Kasumi-1 (cell line): ENCODE data around the gene CBFA2T3.

Experiments
- DNase-seq, 2 experiments: peaks; one replicate each; lab custom pipeline; 2025; lab: John Stamatoyannopoulos, UW

Gene CBFA2T3

DNA sequence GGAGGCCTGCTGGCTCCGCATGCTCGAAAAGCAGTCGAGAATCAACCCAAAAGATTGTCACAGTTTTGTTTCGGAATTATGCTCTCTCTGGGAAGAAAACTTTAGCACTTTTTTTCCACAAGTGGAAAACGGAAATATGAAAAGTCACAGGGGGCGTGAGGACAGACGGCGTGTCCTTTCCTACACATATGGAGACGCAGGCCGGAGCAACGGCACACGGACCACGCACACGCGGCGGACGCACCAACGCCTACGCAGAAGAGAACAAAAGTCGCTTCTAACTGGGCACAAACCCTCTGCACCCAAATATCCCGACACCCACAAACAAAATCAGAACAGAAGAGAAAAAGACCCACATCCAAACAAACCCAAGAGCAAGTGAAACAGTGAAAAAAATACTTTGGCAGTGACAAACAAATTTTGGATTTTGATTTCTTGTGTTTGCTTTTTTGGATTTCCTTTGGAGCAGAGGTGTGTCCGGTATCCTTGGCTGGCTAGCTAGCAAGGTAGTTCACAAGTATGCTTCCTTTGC, 101.2 kb downstream of the CBFA2T3 start:
- DNase-seq: no peak

DNA sequence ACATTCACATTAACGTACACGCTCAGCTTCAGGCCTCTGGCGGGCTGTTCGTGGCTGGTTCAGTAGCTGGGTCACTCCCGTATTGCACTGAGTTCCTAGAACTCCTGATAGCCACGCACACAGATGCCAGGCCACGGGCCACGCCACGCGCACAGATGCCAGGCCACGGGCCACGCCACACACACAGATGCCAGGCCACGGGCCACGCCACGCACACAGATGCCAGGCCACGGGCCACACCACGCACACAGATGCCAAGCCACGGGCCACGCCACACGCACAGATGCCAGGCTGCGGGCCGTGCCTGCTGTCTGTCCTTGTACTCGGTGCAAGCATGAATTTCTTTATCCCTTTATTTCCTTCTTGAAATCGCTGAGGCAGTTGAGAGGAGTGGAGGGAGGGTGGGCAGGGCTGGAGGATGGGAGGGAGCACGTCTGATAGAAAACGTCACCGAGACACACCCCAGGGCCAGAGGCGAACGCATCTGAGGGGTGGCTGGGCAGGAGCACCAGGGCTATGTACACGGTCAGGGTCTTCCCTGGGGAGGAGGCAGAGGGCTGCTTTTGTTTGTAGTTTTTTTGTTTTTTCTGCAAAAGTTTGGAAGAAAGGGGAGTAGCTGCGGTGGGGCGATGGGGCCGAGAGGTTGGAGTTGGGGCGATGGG, 101.9 kb downstream of the CBFA2T3 start:
- DNase-seq: no peak

DNA sequence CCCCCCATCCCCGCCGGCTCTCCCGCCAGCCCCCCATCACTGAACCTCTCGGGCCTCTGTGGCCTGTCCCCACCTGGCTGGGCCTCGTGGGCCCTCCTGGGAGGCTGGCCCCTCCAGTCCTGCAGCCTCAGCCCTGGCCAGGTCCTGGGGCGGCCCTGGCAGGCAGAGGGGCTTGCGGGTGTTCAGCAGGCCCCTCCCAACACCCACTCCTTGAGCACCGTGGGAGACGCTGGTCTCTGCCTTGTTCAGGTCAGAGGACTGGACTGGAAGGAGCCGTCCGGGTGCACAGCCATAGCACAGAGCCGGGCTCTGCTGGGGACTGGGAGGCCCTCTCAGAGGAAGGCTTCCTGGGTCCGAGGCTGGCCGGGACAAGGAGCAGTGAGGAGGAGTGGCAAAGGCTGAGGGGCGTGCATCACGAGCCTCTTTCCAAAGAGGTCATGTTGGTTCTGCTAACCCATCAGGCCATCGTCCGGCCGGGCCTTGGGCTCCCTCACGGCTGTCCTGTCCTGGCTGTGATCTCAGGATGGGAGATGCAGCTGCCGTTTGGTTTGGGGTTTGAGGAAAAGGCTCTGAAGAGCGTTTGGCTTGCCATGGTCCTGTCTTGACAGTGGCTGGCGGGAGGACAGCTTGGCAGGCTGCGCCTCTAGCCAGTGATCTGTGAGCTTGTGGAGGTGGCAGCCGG, 104.2 kb downstream of the CBFA2T3 start:
- no peak for DNase-seq

DNA sequence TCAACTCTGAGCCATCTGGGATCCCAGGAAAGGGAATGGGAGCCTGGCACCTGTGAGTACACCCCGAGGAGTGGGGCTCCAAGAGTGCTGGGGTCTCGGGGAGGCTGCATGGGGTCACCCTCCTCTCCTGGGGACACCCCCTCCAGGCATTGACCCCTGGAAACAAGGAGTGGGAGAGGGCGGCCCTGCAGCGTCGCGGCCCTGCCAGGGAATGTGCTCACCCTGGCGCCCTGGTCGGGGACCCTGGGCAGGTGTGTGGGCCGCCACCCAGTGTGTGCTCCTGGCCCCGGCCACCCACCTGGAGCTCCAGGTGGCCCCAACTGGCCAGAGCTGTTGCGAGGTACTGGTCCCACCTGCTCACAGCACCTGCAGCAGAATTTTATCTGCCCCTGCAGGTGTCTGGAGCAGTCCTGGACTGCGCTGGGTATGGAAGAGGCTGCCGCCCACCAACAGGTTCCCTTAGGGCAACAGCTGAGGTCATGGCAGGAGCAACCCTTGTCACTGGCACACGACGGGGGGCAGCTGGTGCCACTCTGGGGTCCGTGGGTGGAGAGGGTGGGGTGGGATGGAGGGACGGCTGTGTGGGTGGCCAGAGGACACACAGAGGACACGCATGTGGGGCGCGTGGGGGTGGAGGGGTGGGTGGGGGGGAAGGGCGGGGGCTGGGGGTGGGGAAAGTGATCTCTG, 105.1 kb downstream of the CBFA2T3 start:
- no peak for DNase-seq

DNA sequence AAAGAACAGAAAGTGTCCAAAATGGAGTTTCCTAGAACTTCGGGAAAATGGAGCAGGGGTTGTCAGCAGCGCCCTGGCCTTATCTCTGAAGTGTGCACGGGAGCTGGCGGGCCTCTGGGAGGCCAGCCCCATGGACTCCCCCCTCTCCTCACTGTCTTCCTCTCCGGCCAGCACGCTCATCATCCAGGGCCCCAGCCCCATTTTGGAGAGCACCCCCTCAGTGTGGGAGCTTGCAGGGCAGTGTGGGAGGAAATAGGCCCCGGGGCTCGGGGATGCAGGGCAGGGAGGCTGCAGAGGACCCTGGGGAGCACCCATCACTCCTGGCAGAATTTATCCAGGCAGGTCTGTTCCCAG, 105.7 kb downstream of the CBFA2T3 start:
- DNase-seq: no peak

DNA sequence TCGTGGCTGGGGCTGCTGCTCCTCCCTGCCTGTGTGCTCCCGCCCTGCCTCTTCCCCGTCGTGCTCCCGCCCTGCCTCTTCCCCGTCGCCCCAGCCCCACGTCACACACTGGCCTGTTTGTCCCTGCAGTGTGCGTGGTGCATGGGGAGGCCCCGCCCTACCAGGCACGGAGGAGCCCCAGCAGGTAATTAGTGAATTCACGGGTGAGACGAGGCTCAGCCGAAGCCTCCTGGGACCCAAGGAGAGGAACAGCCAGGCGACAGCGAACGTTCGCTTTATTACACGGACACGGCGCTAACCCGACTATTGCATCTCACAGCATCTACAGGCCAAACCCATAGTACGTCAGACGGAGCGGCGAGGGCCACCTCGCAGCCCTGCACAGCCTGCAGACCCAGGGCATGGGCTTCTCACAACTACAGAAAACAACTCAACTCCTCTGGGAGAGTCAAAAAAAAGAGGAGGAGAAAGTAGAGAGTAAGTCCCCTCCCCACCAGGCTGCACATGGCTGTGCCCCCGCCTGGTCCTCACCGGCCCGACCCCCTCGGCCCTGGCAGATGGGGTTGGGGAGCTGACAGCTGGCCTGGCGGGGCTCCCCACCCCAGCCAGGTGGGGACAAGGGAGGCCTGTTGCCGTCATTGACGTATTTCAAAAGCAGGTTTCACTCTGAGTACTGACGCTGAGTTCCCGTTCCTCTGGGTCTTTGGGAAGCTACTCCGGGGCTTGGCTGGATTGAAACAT, 106.2 kb downstream of the CBFA2T3 start:
- DNase-seq: no peak

DNA sequence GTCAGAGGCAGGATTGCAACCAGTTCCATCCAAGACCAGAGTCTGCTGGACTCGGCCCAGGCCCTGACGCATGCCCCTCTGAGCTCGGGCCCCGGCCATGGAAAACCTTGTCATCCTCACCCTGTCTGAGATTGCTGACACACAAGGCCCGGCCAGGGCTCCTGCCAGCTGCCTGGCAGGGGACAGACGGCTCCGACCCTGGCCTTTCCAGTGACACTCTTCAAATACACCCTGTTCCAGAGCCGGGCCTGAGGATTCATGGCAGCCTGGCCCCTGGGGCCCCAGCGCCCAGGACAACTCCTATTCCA, 107.4 kb downstream of the CBFA2T3 start:
- DNase-seq: no peak

DNA sequence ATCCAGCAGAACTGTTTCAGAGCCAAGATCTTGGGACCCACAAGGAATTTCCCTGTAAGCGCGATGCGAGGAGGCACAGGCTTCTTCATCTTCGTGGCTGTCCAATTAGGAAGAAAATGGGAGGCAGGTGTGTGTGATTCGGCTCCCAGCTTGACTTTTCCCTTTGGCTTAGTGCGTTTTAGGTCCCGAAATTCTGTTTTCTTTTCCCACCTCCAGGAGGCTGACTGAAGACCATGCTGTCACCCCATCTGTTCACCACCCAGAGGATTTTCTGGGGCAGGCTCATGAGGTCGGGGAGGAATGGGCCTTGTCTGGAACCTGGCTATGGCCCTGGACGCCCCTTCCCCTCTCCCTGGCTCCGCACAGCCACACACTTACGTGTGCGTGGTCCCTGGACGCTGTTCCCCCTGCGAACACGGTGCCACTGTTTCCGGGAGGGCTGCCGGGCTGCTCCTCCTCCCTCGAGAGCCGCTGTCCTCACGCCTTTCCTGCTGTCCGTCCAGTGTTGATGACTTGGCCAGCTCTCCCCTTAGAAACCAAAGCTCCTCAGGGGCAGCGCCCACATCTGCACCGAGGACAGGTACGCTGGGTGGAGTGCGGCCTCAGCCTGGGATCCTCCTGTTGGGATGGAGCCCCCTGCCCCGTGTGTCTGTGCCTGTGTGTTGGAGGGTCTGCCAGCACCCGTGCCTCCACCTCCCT, 107.9 kb downstream of the CBFA2T3 start:
- no peak for DNase-seq

DNA sequence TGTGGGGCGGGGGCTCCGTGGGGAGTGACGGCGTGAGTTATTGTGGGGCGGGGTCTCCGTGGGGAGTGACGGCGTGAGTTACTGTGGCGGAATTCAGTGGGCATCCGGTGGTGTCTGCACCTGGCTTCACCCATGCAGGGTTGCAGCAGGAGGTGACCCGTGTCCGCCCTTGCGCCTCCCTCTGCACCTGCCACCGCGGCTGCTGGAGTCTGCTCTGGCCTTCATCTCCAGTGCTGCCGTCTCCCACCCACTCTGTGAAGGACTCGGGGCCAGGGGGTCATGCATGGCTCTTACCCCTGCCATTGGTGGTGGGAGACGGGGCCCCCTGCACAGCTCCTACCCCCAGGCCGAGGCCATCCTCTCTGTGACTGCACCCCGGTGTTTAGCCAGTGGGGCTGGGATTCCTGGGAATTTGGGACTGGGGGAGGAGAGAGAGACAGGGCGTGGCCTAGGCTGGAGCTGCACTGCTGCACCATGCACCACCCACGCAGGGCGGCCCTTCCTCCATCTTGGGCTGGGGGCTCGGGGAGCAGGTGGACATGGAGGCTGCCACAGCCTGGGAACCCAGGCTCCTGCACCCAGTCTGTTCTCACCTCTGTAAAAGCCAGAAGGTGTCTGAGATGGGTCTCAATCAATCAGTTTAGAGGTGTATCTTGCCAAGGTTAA, 109.3 kb downstream of the CBFA2T3 start:
- DNase-seq: no peak

DNA sequence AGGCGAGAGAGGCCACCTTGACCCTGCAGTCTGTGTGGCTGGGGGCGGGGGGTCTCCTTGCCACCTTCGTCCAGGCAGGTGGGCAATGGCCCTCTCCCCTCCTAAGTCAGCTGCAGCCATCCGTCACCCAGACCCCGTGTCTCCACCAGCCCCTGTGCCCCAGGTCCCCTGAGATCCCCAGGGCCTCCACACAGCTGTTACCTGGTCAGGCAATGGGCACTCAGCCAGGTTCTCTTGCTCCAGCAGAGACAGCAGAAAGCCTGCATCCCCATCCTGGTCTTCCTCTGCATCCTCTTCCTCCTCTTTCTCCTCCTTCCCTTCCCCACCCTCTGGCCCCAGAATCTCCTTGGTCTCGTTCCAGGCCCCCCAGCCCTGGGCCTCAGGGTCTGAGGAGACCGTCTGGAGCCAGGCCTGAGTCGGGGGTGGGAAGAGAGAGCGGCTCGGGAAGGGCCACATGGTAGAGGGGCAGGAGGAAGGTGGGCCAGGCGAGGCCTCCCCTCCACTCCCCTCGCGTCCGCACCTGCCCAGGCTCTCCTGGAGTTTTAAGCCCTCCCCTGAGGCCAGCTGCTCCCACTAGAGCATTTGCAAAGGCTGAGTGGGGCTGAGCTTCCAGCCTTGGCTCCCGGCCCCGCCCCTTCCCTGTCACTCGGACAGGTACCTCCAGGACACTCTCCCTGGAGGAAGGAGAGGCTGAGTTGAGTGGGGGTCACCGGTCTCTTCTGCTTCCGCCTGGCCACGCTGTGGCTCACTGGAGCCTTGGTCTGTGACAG, 110.7 kb downstream of the CBFA2T3 start, which contains the start of gene PABPN1L:
PABPN1L (minus strand) TSS at position 510 of the 770 bp plus-strand sequence; CDS start at position 456, 54 bp downstream.
- DNase-seq: no peak

DNA sequence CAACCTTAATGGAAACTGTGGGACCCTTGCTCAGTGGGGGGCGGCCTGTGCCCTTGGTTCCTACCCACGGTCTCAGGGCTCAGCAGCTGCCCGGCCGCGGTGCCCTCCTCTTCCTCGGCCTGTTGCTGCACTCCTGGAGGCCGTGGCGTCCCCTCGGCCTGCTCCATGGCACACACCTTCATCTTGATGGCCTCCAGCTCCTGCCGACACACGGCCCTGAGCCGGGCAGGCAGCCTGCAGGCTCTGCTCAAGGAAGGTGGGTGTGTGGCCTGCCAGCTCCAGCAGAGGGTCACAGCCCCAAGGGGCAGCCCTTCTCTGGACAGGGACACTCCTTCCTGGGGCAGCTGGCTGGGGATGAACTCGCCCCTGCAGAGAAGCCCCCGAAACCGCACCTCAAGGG, 111.3 kb downstream of the CBFA2T3 start:
- DNase-seq: no peak

DNA sequence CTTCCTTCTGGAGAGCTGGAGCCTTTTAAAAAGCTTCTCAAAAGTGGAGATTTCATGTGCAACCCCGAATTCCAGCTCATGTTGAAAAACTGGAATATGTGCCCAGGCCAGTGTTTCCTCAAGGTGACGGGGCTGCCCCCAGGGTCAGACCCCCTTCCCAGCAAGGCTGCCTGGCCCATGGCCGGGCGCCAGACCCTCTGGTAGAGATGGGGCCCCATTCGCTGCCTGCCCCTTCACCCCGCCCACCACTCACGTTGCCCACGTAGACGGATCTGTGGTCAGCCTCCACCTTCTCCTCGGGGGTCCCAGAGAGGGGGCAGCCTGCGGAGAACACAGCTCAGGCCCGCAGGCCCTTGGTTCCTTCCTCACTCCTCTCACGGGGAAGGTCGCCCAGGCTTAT, 111.7 kb downstream of the CBFA2T3 start:
- no peak for DNase-seq

DNA sequence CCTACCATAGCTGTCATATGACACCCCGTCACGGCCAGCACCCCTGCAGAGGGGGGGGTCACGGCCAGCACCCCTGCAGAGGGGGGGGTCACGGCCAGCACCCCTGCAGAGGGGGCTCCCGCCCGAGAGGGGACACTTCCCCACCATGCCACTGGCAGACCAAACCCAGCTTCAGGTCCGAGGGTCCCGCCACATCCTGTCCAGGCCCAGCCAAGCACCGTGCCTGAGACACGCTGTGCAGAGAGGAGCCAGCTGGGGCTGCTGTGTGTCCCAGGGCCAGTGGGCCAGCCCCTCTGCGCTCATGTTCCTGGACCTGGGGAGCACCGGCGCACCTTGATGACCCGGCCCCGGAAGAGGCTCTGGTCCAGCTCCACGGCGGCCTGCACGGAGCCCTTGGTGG, 112.5 kb downstream of the CBFA2T3 start:
- no peak for DNase-seq

DNA sequence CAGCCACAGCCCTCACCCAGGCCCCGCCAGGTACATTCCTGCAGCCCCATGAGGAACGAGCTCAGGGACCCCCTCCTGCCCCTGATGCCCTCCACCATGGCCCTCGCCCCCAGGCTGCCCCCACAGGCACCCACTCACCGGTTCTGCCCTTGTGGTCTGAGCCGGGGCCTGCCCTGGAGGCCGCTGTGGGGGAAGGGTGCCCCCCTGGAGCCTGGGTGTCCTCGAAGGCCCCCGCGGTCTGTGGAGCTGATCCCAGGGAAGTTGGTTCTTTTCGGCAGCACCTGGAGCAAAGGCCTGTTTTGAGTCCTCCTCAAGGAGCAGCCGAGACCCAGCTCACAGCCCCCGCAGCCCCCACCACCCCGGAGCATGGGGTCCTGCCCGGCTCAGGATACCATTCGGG, 112.9 kb downstream of the CBFA2T3 start:
- no peak for DNase-seq

DNA sequence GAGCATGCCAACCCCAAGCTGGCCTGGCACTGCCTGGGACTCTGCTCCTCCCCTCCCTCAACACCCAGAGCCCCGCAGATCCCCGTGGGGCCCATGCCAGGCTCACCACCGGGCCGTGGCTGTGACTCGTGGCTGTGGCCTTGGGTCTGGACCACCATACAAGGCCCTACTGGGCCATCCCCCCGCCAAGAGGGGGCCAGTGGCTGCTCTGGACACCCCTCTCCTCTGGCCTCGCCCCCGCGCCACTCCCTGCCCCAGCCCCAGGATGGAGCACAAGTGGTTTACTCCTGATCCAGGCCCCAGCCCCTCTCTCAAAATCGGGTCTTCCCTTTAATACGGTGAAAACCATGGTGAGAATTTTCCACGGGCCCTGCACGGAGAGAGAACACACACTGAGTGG, 113.6 kb downstream of the CBFA2T3 start:
- DNase-seq: no peak

DNA sequence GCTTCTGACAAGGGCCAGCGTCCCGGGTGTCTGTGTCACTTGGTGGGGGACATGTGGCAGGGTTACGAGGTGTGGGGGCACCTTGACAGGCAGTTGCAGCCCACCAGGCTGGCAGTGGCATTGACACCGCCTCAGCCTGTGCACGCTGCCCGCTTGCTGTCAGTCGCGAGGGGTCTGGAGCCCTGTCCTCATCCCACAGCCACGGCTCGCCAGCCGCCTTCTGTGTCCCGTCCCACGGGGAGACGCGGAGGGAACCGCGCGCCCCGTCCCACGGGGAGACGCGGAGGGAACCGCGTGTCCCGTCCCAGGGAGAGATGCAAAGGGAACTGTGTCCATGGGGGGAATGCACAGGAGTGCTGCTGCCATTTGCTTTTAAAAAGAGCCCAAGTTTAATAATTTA, 114.0 kb downstream of the CBFA2T3 start:
- DNase-seq: no peak

DNA sequence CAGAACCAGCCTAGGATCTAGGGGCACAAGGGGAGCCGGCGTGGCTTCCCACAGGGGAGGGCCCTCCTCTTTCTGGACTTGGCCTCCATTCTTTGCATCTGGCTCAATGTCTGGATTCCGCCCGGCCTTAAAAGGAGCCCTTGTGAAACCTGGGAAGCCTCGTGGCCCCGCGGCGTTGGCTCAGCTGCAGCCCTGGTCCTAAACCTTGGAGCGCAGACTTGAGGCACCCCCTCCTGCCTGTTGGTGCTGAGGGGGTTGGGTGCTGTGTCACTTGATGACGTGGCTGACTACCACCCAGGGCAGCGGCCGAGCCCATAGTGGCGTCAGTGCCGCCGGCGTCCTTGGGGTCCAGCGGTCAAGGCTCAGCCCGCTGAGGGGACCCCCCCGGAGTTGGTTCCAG, 115.6 kb downstream of the CBFA2T3 start:
- DNase-seq: no peak

DNA sequence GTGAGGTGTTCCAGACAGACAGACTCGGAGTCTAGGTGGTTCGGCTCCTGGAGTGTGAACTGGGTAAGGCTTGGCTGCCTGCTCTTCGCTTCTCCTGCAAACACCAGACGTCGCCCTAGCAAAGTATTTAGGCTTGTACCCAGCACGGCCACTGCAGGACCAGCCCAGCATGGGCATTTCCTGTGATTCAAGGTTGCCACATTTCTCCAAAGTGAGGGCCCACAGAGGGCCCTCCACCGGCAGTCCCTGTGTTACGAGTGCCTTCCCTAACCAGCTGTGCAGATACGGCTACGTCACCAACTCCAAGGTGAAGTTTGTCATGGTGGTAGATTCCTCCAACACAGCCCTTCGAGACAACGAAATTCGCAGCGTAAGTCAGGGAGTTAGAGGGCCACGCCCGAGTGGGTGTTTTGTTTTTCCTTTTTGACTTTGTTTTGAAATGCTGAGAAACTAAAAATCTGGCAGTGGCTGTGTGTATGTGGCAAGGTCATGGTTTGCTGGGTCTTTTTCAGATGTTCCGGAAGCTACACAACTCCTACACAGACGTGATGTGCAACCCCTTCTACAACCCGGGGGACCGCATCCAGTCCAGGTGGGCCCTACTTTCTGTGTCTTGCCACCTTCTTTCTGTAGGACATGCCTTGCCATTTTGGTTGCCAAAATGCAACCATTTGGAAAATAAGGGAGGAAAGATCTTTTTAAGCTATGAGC, 117.5 kb downstream of the CBFA2T3 start:
- no peak for DNase-seq

DNA sequence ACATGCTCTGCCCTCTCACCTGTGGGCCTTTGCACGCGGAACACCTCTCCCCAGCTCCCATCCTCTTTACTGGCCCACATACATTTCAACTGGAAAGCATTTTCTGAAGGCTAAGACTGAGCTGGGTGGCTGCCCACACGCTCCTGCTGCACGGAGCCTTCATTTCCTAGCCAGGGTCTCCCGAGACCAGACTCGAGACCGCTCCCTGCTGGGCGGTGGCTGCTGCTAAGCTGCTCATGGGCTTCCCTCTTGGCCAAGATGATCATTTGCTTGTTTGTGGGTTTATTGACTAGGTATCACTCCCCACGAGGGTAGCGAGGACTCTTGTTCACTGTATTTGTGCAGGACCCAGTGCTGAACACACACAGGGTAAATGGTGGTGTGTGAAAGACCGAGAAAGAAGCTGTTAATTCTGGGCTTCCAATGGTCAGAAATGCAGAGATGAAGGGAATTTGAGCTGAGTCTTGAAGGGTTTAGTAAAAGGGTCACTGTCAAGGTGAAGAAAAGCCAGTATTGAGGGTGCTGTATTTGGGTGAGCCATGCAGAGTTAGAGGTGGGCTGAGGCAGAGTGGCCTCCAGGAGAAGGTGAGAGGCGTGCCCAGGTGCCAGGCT, 119.2 kb downstream of the CBFA2T3 start:
- DNase-seq: peak; percentile 83 to 86
